Stimulated activated CD8-positive, alpha-beta memory T cell treated with anti-CD3 and anti-CD28 coated beads, Interleukin-15, amount 100 ng/mL, for 24 hours (primary cell): ENCODE results near the gene WDR88.
"Not testable (repeated sequence)": the region's sequence is repeated elsewhere in the genome, so short reads cannot be mapped to it uniquely, and the experiment has no call there.

ENCODE experiments used
- DNase-seq: peaks from one replicate; pipeline ENCODE4 v3.0.0-alpha.2; 2020; ENCODE audit warnings: low read depth

The WDR88 gene

GRCh38 chr19:33132021-33132420 lies at the start of gene WDR88:
Gene WDR88 (plus strand): TSS chr19:33132114. CDS start chr19:33132170, 56 bp downstream.
- no peak for DNase-seq

- no peak for DNase-seq
Measured at GRCh38 chr19:33085570-33086128, 46.3 kb upstream of the WDR88 start.

- DNase-seq: no peak
Measured at GRCh38 chr19:33086955-33087354, 45.0 kb upstream of the WDR88 start.

- no peak for DNase-seq
Measured at GRCh38 chr19:33089010-33089409, 42.9 kb upstream of the WDR88 start.

GRCh38 chr19:33090179-33090578 lies 41.7 kb upstream of the WDR88 start:
- no peak for DNase-seq

GRCh38 chr19:33093420-33094210 lies 38.3 kb upstream of the WDR88 start:
- no peak for DNase-seq

- DNase-seq: no peak
Measured at GRCh38 chr19:33094436-33095067, 37.4 kb upstream of the WDR88 start.

GRCh38 chr19:33096005-33096404 lies 35.9 kb upstream of the WDR88 start:
- DNase-seq: no peak

- no peak for DNase-seq
Measured at GRCh38 chr19:33098055-33098534, 33.8 kb upstream of the WDR88 start.

GRCh38 chr19:33100894-33101644 lies 30.8 kb upstream of the WDR88 start:
- no peak for DNase-seq

- no peak for DNase-seq
Measured at GRCh38 chr19:33102893-33103292, 29.0 kb upstream of the WDR88 start.

GRCh38 chr19:33108161-33108560 lies 23.8 kb upstream of the WDR88 start:
- no peak for DNase-seq

GRCh38 chr19:33110137-33110910 lies 21.6 kb upstream of the WDR88 start:
- DNase-seq: no peak

GRCh38 chr19:33111587-33111986 lies 20.3 kb upstream of the WDR88 start:
- no peak for DNase-seq

- DNase-seq: no peak
Measured at GRCh38 chr19:33114312-33114711, 17.6 kb upstream of the WDR88 start.

GRCh38 chr19:33117501-33117900 lies 14.4 kb upstream of the WDR88 start:
- no peak for DNase-seq

GRCh38 chr19:33118643-33119042 lies 13.3 kb upstream of the WDR88 start:
- no peak for DNase-seq

GRCh38 chr19:33124207-33125098 lies 7.5 kb upstream of the WDR88 start:
- no peak for DNase-seq

GRCh38 chr19:33125929-33126388 lies 6.0 kb upstream of the WDR88 start:
- no peak for DNase-seq

GRCh38 chr19:33126712-33127111 lies 5.2 kb upstream of the WDR88 start:
- not testable (repeated sequence) for DNase-seq
